Caco-2 (cell line): Measurements from ENCODE around the gene TMEM91. TPM values are rescaled to one million over a fixed set of nuclear protein-coding genes. Genes with fewer than 3 reads are reported as not detected.

ENCODE experiments used
- BruUV-seq: library from RNA; stranded (reverse); fragments of 400-500 nt; replicated peaks from 2 replicates; lab custom pipeline; 2021; lab: Mats Ljungman, UMichigan
- CTCF ChIA-PET: fragments of 300-600 bp; sonication (Branson Sonifier 250); formaldehyde crosslinking; loops from one replicate; lab custom pipeline; 2022; ENCODE audit warnings: antibody characterized with exemption; lab: Charles Lee
- POLR2A ChIA-PET: fragments of 300-600 bp; sonication (Branson Sonifier 250); formaldehyde crosslinking; loops from one replicate; lab custom pipeline; 2022; ENCODE audit warnings: antibody characterized with exemption; lab: Charles Lee
- DNase-seq, 2 experiments: peaks; one replicate each; pipeline versions ENCODE4 v3.0.0 to v3.0.0-alpha.2; 2020 to 2022
- H3K27me3 ChIP-seq: replicated peaks from 2 replicates; pipeline ENCODE4 v1.6.0; 2011; ENCODE audit warnings: low read length; ENCODE audit not compliant: control insufficient read depth, insufficient read depth
- H3K36me3 ChIP-seq: 2 replicates; pipeline ENCODE4 v1.5.1; 2011; ENCODE audit warnings: low read length; ENCODE audit not compliant: control insufficient read depth, insufficient read depth
- H3K4me1 ChIP-seq: fragments of 250-450 bp; sonication (Bioruptor Pico); 2 replicates; pipeline ENCODE4 v1.5.1; 2020; ENCODE audit warnings: mild to moderate bottlenecking
- H3K4me3 ChIP-seq: 2 replicates; pipeline ENCODE4 v1.5.1; 2011; ENCODE audit warnings: low read depth, mild to moderate bottlenecking, control low read depth, low read length
- H3K9me3 ChIP-seq: fragments of 250-450 bp; sonication (Bioruptor Pico); 2 replicates; pipeline ENCODE4 v1.5.1; 2020; ENCODE audit warnings: mild to moderate bottlenecking, moderate library complexity
- H3K27ac Mint-ChIP-seq: one replicate; pipeline ENCODE4 v1.8.0; 2022; ENCODE audit warnings: mixed read lengths; ENCODE audit not compliant: unreplicated experiment
- H3K27me3 Mint-ChIP-seq: one replicate; pipeline ENCODE4 v1.8.0; 2022; ENCODE audit warnings: mixed read lengths; ENCODE audit not compliant: insufficient read depth, unreplicated experiment
- H3K36me3 Mint-ChIP-seq: one replicate; pipeline ENCODE4 v1.8.0; 2022; ENCODE audit warnings: mild to moderate bottlenecking, mixed read lengths; ENCODE audit not compliant: insufficient read depth, unreplicated experiment
- H3K4me1 Mint-ChIP-seq: one replicate; pipeline ENCODE4 v1.8.0; 2022; ENCODE audit warnings: low read depth, mixed read lengths; ENCODE audit not compliant: unreplicated experiment
- H3K4me3 Mint-ChIP-seq: one replicate; pipeline ENCODE4 v1.8.0; 2022; ENCODE audit warnings: mild to moderate bottlenecking, moderate library complexity, mixed read lengths; ENCODE audit not compliant: unreplicated experiment
- H3K9me3 Mint-ChIP-seq: one replicate; pipeline ENCODE4 v1.8.0; 2022; ENCODE audit warnings: mixed read lengths; ENCODE audit not compliant: unreplicated experiment
- intact Hi-C: fragments of 100-400 bp; cut with micrococcal nuclease; formaldehyde crosslinking; loops from one replicate; pipeline ENCODE4 v1.10.0; 2022; ENCODE audit not compliant: unreplicated experiment
- total RNA-seq: library from RNA; stranded (reverse); gene quantifications from 2 replicates; pipeline ENCODE4 v1.2.3, GENCODE V29; 2022
- TF ChIP-seq, protein P1 (sequence below), 2 experiments: fragments of 200-600 bp in 1 of 2; IDR thresholded peaks; 1 replicate in 1 of 2; 2 replicates in 1 of 2; pipeline versions ENCODE4 v1.5.1 to v1.8.0; 2011 to 2022; ENCODE audit warnings: antibody characterized with exemption in 1 of 2, control low read depth in 1 of 2, inconsistent platforms in 1 of 2, low read depth in 1 of 2, low read length in 1 of 2, mild to moderate bottlenecking in 1 of 2, moderate library complexity in 1 of 2; ENCODE audit not compliant: insufficient read depth in 1 of 2, severe bottlenecking in 1 of 2, unreplicated experiment in 1 of 2

The TMEM91 gene
- total RNA-seq, 1 experiment from 2014 or later, result 1.4 TPM

DNA sequence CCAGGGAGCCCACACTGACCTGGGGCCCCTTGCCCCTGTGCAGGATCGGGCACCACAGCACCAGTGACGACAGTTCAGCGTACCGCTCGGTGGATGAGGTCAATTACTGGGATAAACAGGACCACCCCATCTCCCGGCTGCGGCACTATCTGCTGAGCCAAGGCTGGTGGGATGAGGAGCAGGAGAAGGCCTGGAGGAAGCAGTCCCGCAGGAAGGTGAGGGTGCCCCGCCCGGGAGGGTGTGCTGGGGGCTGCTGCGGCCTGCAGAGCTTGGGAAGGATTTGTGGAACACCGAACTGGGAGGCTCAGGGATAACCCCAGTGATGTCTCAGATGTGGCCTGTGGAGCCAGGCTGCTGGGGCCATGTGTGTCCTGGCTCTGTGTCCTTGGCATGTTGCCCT lies 46.6 kb downstream of the TMEM91 start:
- Mint-ChIP-seq H3K4me3 (no peak overlapping the region), H3K36me3 (peaks cover 29% of the 10 kb centered on the region), H3K27ac (no peak overlapping the region), H3K4me1 (peaks cover 13% of the 10 kb centered on the region), H3K27me3 (no peaks in the 10 kb centered on the region), H3K9me3 (no peaks in the 10 kb centered on the region)
- Histone ChIP-seq H3K27me3 (no peaks in the 10 kb centered on the region), H3K4me1 (peaks cover 13% of the 10 kb centered on the region; the same call in 1 of the 2 replicates), H3K9me3 (no peaks in the 10 kb centered on the region), H3K36me3 (peaks cover 1% of the 10 kb centered on the region), H3K4me3 (no peak overlapping the region)
- no TSS peak for BruUV-seq
- intact Hi-C loops, result no loop called here
- ChIA-PET CTCF (interaction anchor here (1.3 kb wide), 1 partner anchor 16 kb away, joined by 3 read pairs; the partner anchor contains the start of gene DMAC2), POLR2A (no interaction called here)
- TF ChIP-seq, protein P1, sequence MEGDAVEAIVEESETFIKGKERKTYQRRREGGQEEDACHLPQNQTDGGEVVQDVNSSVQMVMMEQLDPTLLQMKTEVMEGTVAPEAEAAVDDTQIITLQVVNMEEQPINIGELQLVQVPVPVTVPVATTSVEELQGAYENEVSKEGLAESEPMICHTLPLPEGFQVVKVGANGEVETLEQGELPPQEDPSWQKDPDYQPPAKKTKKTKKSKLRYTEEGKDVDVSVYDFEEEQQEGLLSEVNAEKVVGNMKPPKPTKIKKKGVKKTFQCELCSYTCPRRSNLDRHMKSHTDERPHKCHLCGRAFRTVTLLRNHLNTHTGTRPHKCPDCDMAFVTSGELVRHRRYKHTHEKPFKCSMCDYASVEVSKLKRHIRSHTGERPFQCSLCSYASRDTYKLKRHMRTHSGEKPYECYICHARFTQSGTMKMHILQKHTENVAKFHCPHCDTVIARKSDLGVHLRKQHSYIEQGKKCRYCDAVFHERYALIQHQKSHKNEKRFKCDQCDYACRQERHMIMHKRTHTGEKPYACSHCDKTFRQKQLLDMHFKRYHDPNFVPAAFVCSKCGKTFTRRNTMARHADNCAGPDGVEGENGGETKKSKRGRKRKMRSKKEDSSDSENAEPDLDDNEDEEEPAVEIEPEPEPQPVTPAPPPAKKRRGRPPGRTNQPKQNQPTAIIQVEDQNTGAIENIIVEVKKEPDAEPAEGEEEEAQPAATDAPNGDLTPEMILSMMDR (IDR thresholded peaks at IDR 0.05; ENCODE audit: insufficient read depth in 1 of 2, low read depth in 1 of 2, low read length in 1 of 2, severe bottlenecking in 1 of 2, unreplicated experiment in 1 of 2), result no peak
- no peak for DNase-seq

DNA sequence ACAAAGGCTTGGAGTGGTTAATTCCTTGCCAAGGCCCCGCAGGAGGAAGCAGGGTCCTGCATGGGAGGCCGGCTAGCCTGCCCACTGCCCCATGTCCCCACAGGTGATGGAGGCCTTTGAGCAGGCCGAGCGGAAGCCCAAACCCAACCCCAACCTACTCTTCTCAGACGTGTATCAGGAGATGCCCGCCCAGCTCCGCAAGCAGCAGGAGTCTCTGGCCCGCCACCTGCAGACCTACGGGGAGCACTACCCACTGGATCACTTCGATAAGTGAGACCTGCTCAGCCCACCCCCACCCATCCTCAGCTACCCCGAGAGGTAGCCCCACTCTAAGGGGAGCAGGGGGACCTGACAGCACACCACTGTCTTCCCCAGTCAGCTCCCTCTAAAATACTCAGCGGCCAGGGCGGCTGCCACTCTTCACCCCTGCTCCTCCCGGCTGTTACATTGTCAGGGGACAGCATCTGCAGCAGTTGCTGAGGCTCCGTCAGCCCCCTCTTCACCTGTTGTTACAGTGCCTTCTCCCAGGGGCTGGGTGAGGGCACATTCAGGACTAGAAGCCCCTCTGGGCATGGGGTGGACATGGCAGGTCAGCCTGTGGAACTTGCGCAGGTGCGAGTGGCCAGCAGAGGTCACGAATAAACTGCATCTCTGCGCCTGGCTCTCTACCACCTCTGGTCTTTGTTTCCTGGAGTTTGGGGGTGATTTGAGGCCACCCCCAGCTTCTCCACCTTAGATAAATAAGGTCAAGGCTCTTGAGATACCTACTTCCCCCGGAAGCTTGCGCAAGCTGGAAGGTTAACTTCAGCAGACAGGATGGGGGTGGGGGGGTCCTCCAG lies 48.2 kb downstream of the TMEM91 start:
- no peak overlapping the region for H3K4me3 ChIP-seq
- H3K27me3 ChIP-seq, result no peaks in the 10 kb centered on the region
- Mint-ChIP-seq H3K4me1 (peaks cover 19% of the 10 kb centered on the region), H3K27ac (no peak overlapping the region), H3K9me3 (no peaks in the 10 kb centered on the region), H3K27me3 (no peaks in the 10 kb centered on the region), H3K36me3 (peaks cover 22% of the 10 kb centered on the region), H3K4me3 (no peak overlapping the region)
- peaks cover 13% of the 10 kb centered on the region; the same call in 1 of the 2 replicates for H3K4me1 ChIP-seq
- peaks cover 1% of the 10 kb centered on the region for H3K36me3 ChIP-seq
- POLR2A ChIA-PET, result interaction anchor here (0.6 kb wide), 2 partner anchors 54 to 61 kb away, joined by 3 read pairs; partner anchors contain the start of gene B9D2
- BruUV-seq, result no TSS peak
- no peak for DNase-seq
- TF ChIP-seq, protein P1 (IDR thresholded peaks at IDR 0.05; ENCODE audit: insufficient read depth in 1 of 2, low read depth in 1 of 2, low read length in 1 of 2, severe bottlenecking in 1 of 2, unreplicated experiment in 1 of 2), result no peak
- intact Hi-C loops, result no loop called here
- H3K9me3 ChIP-seq, result no peaks in the 10 kb centered on the region
- CTCF ChIA-PET, result interaction anchor here (0.6 to 1.3 kb wide), 3 partner anchors 15 to 146 kb away, joined by 3 to 4 read pairs (median 3); partner anchors contain the start of gene DMAC2

DNA sequence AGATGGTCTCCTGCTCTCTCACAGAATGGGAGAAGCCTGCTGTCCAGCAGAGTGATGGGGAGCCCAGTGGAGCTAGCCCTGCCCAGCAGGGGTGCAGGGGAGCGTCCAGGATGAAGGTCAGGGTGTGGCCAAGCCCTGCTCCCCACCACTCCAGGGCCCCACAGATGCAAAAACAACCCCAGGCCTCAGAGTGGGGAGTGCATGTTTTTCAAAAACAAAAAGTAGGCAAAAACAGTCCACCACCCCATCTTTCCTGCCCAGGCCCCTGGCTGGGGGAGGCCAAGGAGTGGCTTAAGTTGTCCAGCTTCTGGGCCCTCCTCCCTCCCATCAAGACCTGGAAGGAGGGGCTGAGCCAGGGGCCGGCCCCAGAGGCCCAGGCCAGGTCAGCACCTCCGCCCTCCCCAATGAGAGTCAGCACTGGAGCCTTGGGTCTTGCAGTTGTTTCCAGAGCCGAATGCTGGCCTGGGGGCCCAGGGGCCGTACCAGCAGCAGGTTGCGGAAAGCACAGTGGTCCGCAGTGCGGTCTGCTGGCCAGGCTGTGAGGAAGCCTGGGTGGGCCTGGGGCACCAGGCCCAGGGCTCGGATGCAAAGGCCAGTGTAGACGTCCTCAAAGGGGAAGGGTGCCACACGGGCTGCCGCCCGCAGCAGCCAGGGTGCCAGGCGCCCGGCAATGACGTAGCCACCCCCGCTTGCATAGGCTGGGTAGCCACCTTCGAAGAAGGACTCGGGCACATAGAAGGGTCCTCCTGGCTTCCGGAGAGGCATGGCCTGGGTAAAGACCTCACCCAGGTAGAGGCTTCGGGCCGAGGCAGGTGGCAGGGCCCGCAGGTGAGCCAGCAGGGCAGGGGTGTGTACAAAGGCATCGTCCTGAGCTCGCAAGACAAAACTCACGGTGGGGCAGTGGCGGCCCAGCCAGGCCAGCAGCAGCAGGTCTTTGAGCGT lies 49.1 kb downstream of the TMEM91 start:
- Histone ChIP-seq H3K4me3 (no peak overlapping the region), H3K9me3 (no peaks in the 10 kb centered on the region), H3K27me3 (no peaks in the 10 kb centered on the region), H3K4me1 (peaks cover 13% of the 10 kb centered on the region; the same call in 1 of the 2 replicates), H3K36me3 (peaks cover 1% of the 10 kb centered on the region)
- BruUV-seq, result no TSS peak
- intact Hi-C loops, result no loop called here
- Mint-ChIP-seq H3K27me3 (no peaks in the 10 kb centered on the region), H3K4me1 (peaks cover 19% of the 10 kb centered on the region), H3K27ac (no peak overlapping the region), H3K4me3 (peak overlapping the region; percentile 13), H3K36me3 (peaks cover 19% of the 10 kb centered on the region), H3K9me3 (no peaks in the 10 kb centered on the region)
- ChIA-PET POLR2A (no interaction called here), CTCF (no interaction called here)
- DNase-seq, result no peak
- TF ChIP-seq, protein P1 (IDR thresholded peaks at IDR 0.05; ENCODE audit: insufficient read depth in 1 of 2, low read depth in 1 of 2, low read length in 1 of 2, severe bottlenecking in 1 of 2, unreplicated experiment in 1 of 2), result no peak
